ENCODE measurements around the gene KDM8.

- TF ChIP-seq CTCF (IDR thresholded peaks at IDR 0.05) (no peak), POLR2A (IDR thresholded peaks at IDR 0.05) (no peak)
These were observed 41.9 kb upstream of the KDM8 start for GRCh38 chr16:27161398-27161797.

All from adrenal gland (tissue), 5 donors.